ENCODE data around the gene GPR158. TPM values are rescaled to one million over a fixed set of nuclear protein-coding genes. Genes with fewer than 3 reads are reported as not detected.

The GPR158 gene
- total and polyA plus RNA-seq, 2 of the 8 experiments (the other 6 are each of a cell fraction or from before 2014, with no cell fraction given), result 0.14 to 0.78 TPM

- TF ChIP-seq CHD7 (IDR thresholded peaks at IDR 0.05; ENCODE audit: insufficient replicate concordance, low read length) (no peak), GABPA (IDR thresholded peaks at IDR 0.05; ENCODE audit: borderline replicate concordance, insufficient read depth, low read length) (no peak), TEAD4 (IDR thresholded peaks at IDR 0.05; ENCODE audit: low read depth, low read length) (no peak), CBX8 (IDR thresholded peaks at IDR 0.05; ENCODE audit: borderline replicate concordance, low read depth, low read length) (no peak), USF2 (IDR thresholded peaks at IDR 0.05; ENCODE audit: low read length) (no peak)
These were observed 86.8 kb downstream of the GPR158 start (continued) for GRCh38 chr10:25261558-25261957.
